Activated B cell treated with CpG ODN at 0.5 μM for 24 hours (primary cell): ENCODE results near the gene ANXA6. TPM values are rescaled to one million over a fixed set of nuclear protein-coding genes. Genes with fewer than 3 reads are reported as not detected.

Source experiments
- ATAC-seq: fragments of 200-7000 bp; cut with Tn5 transposase; one replicate; pipeline ENCODE4 v1.10.0; 2021; ENCODE audit warnings: low read depth, mild to moderate bottlenecking, moderate library complexity
- CTCF ChIA-PET: fragments of 350-600 bp; sonication (Branson Sonifier 250); formaldehyde crosslinking; loops from one replicate; lab custom pipeline; 2021; ENCODE audit warnings: antibody characterized with exemption; lab: Charles Lee
- POLR2A ChIA-PET: fragments of 350-600 bp; sonication (Branson Sonifier 250); formaldehyde crosslinking; loops from one replicate; lab custom pipeline; 2021; ENCODE audit warnings: antibody characterized with exemption; lab: Charles Lee
- DNase-seq: peaks from one replicate; pipeline ENCODE4 v3.0.0; 2022
- H3K27ac Mint-ChIP-seq: one replicate; pipeline ENCODE4 v1.8.0; 2020; ENCODE audit warnings: mixed read lengths
- H3K27me3 Mint-ChIP-seq: one replicate; pipeline ENCODE4 v1.8.0; 2021; ENCODE audit warnings: mixed read lengths
- H3K36me3 Mint-ChIP-seq: one replicate; pipeline ENCODE4 v1.8.0; 2021; ENCODE audit warnings: low read depth, mixed read lengths
- H3K4me1 Mint-ChIP-seq: one replicate; pipeline ENCODE4 v1.8.0; 2021; ENCODE audit warnings: mixed read lengths
- H3K4me3 Mint-ChIP-seq: one replicate; pipeline ENCODE4 v1.8.0; 2020; ENCODE audit warnings: mild to moderate bottlenecking, mixed read lengths
- H3K9me3 Mint-ChIP-seq: one replicate; pipeline ENCODE4 v1.8.0; 2020; ENCODE audit warnings: mixed read lengths
- intact Hi-C: fragments of 100-400 bp; cut with micrococcal nuclease; formaldehyde crosslinking; loops from one replicate; pipeline ENCODE4 v1.15.1; 2024
- total RNA-seq: library from RNA; stranded (reverse); gene quantifications from 2 replicates; pipeline ENCODE4 v1.2.3, GENCODE V29; 2022
- TF ChIP-seq, protein P1 (sequence below): fragments of 200-600 bp; IDR thresholded peaks from one replicate; pipeline ENCODE4 v1.8.0; 2022; ENCODE audit warnings: antibody characterized with exemption, mild to moderate bottlenecking

Gene ANXA6
- total RNA-seq, 1 donor from 2014 or later, result 367 TPM

GRCh38 chr5:151162776-151163175, 5.2 kb upstream of the ANXA6 start:
- Mint-ChIP-seq H3K27ac (no peak overlapping the region), H3K4me1 (peaks cover 50% of the 10 kb centered on the region), H3K27me3 (no peaks in the 10 kb centered on the region), H3K36me3 (no peaks in the 10 kb centered on the region), H3K9me3 (no peaks in the 10 kb centered on the region), H3K4me3 (no peak overlapping the region)
- intact Hi-C loops, result no loop called here
- TF ChIP-seq, protein P1, sequence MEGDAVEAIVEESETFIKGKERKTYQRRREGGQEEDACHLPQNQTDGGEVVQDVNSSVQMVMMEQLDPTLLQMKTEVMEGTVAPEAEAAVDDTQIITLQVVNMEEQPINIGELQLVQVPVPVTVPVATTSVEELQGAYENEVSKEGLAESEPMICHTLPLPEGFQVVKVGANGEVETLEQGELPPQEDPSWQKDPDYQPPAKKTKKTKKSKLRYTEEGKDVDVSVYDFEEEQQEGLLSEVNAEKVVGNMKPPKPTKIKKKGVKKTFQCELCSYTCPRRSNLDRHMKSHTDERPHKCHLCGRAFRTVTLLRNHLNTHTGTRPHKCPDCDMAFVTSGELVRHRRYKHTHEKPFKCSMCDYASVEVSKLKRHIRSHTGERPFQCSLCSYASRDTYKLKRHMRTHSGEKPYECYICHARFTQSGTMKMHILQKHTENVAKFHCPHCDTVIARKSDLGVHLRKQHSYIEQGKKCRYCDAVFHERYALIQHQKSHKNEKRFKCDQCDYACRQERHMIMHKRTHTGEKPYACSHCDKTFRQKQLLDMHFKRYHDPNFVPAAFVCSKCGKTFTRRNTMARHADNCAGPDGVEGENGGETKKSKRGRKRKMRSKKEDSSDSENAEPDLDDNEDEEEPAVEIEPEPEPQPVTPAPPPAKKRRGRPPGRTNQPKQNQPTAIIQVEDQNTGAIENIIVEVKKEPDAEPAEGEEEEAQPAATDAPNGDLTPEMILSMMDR, result no peak
- no peak for ATAC-seq
- ChIA-PET POLR2A (interaction anchor here (0.8 to 4.4 kb wide), 5 partner anchors 33 to 111 kb away, joined by 3 to 47 read pairs (median 5); no protein-coding TSS in a partner anchor), CTCF (interaction anchor here (0.8 to 12.3 kb wide), 8 partner anchors 10 to 153 kb away, joined by 3 to 309 read pairs (median 70); no protein-coding TSS in a partner anchor)
- no peak for DNase-seq

GRCh38 chr5:151159649-151160373, 2.2 kb upstream of the ANXA6 start:
- Mint-ChIP-seq H3K4me1 (peaks cover 63% of the 10 kb centered on the region), H3K27me3 (no peaks in the 10 kb centered on the region), H3K36me3 (peaks cover 4% of the 10 kb centered on the region), H3K4me3 (peak overlapping the region; percentile 49), H3K9me3 (no peaks in the 10 kb centered on the region), H3K27ac (peak overlapping the region; percentile 94)
- TF ChIP-seq, protein P1, result no peak
- POLR2A ChIA-PET, result no interaction called here
- CTCF ChIA-PET, result interaction anchor here (0.7 to 12.3 kb wide), 2 partner anchors 35 to 44 kb away, joined by 3 to 309 read pairs; no protein-coding TSS in a partner anchor
- no peak for DNase-seq
- no peak for ATAC-seq
- intact Hi-C loops, result loop anchor here (5.0 kb wide), 2 partner anchors 458 to 748 kb away; partner anchors contain the start of genes CD74 and RBM22

DNA sequence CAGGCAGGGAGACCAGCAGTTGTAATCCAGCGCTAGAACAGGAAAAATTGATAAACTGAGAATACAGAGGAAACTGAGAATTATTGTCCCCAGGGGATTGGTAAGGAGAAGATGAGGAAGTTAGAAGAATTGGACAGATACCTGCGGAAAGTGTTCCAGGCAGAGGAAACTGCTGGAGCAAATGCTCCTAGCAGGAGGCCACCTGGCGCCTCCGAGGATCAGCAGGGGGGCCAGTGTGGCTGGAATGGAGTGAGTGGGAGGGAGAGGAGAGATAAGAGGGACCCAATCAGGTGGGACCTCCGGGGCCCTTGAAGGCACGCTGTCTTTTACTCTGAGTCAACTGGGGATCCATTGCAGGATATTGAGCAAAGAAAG, 695 bp upstream of the ANXA6 start:
- peaks cover 70% of the 10 kb centered on the region for H3K4me1 Mint-ChIP-seq
- TF ChIP-seq, protein P1, result no peak
- intact Hi-C loops, result loop anchor here (5.0 kb wide), 2 partner anchors 456 to 746 kb away; partner anchors contain the start of genes CD74 and RBM22
- H3K36me3 Mint-ChIP-seq, result peaks cover 15% of the 10 kb centered on the region
- no peaks in the 10 kb centered on the region for H3K27me3 Mint-ChIP-seq
- ATAC-seq (no peak), DNase-seq (no peak)
- peak overlapping the region; percentile 94 for H3K27ac Mint-ChIP-seq
- no peaks in the 10 kb centered on the region for H3K9me3 Mint-ChIP-seq
- peak overlapping the region; percentile 91 for H3K4me3 Mint-ChIP-seq
- CTCF ChIA-PET, result interaction anchor here (0.7 to 13.6 kb wide), 5 partner anchors 32 to 147 kb away, joined by 3 to 128 read pairs (median 5); no protein-coding TSS in a partner anchor
- POLR2A ChIA-PET, result interaction anchor here (0.8 to 9.1 kb wide), 10 partner anchors 16 to 106 kb away, joined by 3 to 92 read pairs (median 7); partner anchors contain the start of gene GM2A

DNA sequence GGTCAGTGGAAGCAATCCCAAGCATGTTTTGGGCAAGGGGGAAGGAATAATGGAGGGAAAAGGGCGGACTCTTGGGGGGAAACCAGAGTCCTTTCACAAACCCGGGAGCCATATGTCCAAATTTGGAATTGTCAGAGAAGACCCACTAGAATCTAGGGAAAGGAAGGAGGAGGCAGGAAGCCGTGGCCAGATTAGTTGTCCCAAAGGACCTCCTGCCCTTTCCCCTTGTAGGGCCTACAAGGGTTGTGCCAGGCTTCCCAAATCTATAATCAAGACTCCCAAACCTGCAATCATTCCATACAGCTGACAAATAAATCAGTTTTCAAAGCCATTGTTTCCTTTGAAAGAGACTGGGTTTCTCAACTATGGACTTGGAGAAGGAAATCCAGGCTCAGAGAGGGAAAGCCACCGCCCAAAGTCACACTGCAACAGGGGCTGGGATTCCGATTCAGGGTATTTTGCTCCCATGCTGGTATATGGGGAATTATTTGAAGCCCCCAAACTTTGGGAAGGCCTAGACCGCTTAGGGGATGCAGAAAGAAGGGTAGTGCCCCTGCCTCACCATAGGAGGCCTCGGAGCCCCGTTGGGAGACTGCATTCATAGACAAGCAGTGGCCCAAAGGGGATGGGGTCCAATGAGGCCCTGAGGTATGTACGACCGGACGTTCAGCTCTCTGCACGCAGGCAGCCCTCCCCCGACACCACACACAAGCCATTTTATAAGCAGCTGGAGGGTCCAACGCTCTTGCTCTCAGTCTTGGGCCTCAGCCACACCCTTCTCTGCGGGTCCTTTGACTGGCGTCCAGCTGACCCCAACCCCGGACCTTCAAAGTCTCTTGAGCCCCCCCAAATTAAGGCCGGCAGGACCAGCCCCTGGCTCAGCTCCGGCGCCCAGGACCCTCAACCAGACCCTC, 815 bp downstream of the ANXA6 start:
- ChIA-PET CTCF (interaction anchor here (0.9 to 13.6 kb wide), 6 partner anchors 8 to 109 kb away, joined by 3 to 128 read pairs (median 4); partner anchors contain the start of gene GM2A), POLR2A (interaction anchor here (0.5 to 9.1 kb wide), 26 partner anchors 8 to 105 kb away, joined by 3 to 92 read pairs (median 4); partner anchors contain the start of genes GM2A and TNIP1)
- Mint-ChIP-seq H3K36me3 (peaks cover 21% of the 10 kb centered on the region), H3K9me3 (no peaks in the 10 kb centered on the region), H3K4me1 (peaks cover 86% of the 10 kb centered on the region), H3K27me3 (no peaks in the 10 kb centered on the region), H3K4me3 (peak overlapping the region; percentile 91), H3K27ac (peak overlapping the region; percentile 94)
- intact Hi-C loops, result loop anchor here (1.0 to 5.0 kb wide), 5 partner anchors 9 to 744 kb away; partner anchors contain the start of genes CD74 and RBM22
- TF ChIP-seq, protein P1, result no peak
- DNase-seq, result no peak
- ATAC-seq, result peak; percentile 15
